Colon (tissue), 2 donors: ENCODE results near the gene FBXO10.
"Not testable (repeated sequence)": the region's sequence is repeated elsewhere in the genome, so short reads cannot be mapped to it uniquely, and the experiment has no call there.

ENCODE experiments used
- FAIRE-seq: peaks from 2 replicates; lab custom pipeline; 2012; peaks lifted over from hg19 to GRCh38; lab: Jason Lieb, UNC
- donor health status: control.
- donor health status: control.

The FBXO10 gene, protein sequence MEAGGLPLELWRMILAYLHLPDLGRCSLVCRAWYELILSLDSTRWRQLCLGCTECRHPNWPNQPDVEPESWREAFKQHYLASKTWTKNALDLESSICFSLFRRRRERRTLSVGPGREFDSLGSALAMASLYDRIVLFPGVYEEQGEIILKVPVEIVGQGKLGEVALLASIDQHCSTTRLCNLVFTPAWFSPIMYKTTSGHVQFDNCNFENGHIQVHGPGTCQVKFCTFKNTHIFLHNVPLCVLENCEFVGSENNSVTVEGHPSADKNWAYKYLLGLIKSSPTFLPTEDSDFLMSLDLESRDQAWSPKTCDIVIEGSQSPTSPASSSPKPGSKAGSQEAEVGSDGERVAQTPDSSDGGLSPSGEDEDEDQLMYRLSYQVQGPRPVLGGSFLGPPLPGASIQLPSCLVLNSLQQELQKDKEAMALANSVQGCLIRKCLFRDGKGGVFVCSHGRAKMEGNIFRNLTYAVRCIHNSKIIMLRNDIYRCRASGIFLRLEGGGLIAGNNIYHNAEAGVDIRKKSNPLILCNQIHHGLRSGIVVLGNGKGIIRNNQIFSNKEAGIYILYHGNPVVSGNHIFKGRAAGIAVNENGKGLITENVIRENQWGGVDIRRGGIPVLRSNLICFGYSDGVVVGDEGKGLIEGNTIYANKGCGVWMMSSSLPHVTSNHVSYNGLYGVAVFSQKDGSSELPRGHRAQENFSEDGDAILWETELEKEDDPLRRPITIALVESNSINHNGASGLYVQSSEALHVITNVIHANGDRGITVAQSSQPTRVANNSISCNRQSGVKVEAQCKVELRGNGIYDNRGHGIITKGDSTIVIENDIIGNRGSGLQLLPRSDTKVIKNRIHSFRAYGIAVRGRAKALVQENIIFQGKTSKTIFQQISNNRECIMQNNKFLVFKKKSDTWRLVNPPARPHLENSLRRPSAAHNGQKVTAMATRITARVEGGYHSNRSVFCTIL

GRCh38 chr9:37575921-37576721, at the start of gene FBXO10:
Gene FBXO10, minus strand, starts transcription at chr9:37576380. Its CDS starts 34,612 bp downstream, at chr9:37541768.
- FAIRE-seq: no peak

DNA sequence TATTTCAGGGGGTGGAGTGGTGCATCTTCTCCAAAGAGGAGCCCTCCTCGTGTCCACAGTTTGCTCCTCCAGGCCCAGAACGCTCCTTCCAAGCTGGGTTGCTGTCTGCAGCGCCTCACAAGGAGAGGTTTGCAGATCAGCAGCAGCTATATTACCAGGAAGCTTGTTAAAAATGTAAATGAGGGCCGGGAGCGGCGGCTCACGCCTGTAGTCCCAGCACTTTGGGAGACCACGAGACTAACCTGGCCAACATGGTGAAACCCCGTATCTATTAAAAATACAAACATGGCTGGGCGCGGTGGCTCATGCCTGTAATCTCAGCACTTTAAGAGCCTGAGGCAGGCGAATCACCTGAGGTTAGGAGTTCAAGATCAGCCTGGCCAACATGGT, 49.6 kb upstream of the FBXO10 start:
- no peak for FAIRE-seq

- no peak for FAIRE-seq
Measured at GRCh38 chr9:37625036-37625757, 49.0 kb upstream of the FBXO10 start.

DNA sequence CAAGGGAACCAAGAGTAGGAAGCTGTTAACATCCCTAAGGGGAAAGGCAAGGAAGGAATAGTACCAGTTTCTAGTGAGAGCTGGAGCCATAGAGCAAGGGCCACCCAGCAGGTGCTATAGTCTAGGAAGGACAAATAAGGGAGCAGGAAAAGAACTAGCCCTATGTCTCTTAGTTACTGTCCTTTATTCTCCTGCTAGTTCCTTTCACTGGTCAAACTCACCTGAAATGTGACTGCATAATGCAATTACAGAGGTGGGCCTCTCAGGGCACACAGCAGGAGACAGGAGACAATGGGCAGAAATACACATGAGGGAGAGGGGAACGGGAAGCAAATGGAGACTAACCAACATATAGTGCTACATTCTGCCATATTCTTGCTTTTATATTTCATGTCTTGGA, 47.9 kb upstream of the FBXO10 start:
- FAIRE-seq: no peak

- FAIRE-seq: no peak
Measured at GRCh38 chr9:37623267-37623666, 47.1 kb upstream of the FBXO10 start.

DNA sequence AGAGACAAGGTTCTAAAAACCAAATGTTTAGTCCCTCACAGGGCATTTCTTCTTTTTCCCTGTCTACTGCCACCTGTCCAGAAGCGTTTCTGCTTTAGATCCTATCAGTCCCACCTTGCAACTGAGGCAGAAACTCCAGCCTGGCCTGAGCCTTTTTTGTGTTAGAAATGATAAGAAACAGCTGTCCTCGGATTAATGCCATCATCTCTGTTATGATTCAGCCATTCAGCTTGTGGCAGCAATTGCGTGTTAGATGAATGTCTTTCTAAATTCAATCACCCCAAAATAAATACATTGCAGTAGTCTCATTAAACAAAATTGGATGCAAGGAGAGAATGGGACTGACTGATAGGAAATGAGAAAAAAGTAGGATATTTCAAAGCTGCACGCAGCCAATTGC, 46.3 kb upstream of the FBXO10 start:
- no peak for FAIRE-seq

- no peak for FAIRE-seq
Measured at GRCh38 chr9:37621273-37622121, 45.3 kb upstream of the FBXO10 start.

DNA sequence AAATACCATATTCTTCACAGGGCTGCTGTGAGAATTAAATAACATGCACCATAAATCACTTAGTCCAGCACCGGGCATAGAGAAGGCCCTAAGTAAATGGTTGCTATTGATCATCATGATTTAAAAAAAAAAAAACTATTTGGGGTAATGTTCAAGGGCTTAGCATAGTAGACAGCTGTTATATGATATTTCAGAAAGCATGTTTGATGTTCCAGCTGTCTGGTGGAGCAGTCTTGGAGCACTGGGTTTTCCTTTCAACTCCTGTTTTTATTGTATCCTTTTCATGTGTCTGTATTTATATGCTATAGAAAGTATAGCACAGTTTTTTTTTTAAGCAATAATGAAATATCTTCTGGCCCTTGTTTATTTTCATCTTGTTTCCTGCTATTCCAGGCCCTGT, 44.2 kb upstream of the FBXO10 start:
- no peak for FAIRE-seq

GRCh38 chr9:37619806-37620205, 43.6 kb upstream of the FBXO10 start:
- FAIRE-seq: no peak

DNA sequence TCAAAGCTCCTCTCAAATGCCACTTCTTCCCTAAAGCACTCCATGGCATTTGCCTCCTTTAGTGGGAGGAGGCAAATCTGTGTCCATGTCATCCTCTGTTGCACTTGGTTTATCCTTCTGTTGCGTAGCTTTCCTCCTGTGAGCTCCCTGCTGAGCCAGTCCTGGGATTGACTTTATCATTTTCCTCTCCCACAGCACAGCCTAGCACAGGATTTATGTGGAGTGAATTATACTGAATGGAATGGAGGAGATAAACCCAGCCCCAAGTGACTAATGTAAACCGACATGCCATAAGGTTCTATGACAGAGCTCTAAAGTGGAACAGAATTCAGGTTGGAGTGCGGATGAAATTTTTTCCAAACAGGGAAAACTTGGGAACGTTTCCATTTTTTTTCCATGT, 42.6 kb upstream of the FBXO10 start:
- FAIRE-seq: no peak

DNA sequence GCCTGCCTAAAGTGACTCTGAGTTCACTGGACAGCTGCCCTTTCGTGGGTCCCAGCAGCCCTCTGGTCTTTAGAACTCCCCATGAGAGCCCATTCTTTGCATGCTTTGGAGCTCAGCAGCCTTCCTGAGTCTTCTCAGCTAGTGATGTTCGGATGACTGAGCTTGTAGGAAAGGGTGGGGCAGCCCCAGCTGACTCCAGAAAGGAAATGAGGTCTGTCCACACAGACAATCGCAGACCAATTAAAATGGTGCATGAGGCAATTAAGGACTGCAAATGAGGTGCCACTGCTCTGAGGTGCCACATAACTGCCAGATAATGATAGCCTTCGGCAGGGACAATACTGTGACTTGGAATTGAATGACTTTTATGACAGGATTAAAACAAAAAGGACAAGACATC, 41.7 kb upstream of the FBXO10 start:
- no peak for FAIRE-seq

GRCh38 chr9:37617161-37617560, 41.0 kb upstream of the FBXO10 start:
- FAIRE-seq: no peak

- FAIRE-seq: no peak
Measured at GRCh38 chr9:37611961-37612360, 35.8 kb upstream of the FBXO10 start.

DNA sequence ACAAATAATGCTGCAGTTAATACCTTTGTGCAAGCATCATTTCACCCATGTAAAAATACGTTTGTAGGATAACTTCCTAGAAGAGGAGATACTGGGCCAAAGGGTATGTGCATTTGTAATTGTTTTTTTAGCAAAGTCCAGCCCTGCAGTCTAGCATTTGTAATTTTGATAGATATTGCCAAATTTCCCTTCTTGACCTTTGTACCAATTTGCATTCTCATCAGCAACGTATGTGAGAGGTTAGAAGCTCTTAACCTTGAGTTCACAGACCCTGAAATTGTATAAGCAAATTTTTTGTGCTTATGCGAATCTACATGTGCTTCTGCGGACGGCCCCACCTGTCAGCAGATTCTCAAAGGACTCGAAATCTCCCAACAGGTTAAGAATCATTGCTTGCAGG, 34.8 kb upstream of the FBXO10 start:
- no peak for FAIRE-seq

DNA sequence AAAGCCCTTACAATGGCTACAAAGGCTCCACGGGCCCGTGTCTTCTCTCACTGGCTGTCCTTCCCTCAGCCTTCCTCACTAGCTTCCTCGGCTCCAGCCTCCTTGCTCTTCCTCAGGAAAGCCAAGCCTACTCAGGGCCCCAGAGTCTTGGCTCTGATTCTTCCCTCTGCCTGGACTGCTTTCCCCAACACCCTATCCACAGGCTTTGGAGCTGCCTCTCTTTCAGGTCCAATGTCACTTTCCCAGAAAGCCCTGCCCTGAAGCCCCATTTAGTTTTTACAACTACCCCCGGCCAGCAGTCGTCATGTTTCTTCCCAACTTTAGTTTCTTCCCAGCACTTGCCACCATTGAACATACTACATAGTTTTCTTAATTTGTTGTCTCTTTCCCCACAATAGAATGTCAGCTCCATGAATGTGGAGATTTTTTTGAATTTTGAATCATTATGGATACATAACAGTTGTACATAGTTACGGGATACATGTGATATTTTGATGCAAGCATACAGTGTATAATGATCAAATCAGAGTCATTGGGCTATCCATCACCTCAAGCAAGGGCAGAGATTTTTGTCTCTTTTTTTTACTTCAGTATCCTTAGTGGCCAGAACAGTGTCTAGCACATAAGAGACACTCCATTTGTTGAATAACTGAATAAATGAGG, 33.7 kb upstream of the FBXO10 start:
- no peak for FAIRE-seq

GRCh38 chr9:37608250-37608649, 32.1 kb upstream of the FBXO10 start:
- FAIRE-seq: no peak

- no peak for FAIRE-seq
Measured at GRCh38 chr9:37604296-37604695, 28.1 kb upstream of the FBXO10 start.

DNA sequence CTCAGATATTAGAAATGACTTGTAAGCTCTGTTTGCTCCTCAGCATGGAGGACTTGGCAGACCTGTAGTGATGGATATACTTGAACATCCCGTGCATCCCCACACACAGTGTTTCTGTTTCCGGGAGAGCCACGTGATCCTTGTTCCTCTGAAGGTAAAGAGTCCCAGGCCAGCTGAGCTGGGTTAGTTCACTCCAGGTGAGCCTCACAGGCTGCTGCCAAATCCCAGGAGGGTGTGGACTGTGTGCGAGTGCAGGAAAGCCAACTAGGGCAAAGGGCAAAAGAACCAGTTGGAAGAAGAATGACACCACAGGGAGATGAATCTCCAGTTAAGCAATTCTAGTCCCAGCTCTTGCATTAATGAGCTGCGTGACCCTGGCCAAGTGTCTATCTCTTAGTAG, 26.6 kb upstream of the FBXO10 start:
- no peak for FAIRE-seq

- FAIRE-seq: not testable (repeated sequence)
Measured at GRCh38 chr9:37602061-37602460, 25.9 kb upstream of the FBXO10 start.

DNA sequence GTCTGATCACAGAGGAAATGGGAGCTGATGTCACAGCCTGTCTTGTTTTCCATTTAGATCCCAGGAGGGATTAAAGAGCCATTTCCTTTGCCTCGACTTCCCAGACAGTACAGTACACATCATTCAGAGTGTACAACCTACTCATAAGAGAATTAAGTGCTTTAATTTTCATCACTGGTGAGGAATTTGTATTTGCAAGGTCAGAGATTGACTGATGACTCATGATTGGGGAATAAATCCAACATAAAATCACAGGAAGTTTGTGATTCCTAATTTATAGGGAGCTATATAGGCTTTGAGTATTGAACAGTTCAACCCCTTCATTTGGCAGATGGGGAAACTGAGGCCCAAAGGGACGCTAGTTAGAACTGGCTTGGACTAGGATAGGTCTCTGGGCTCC, 20.3 kb upstream of the FBXO10 start:
- FAIRE-seq: no peak
